Neuron (in vitro differentiated cells): ENCODE data around the gene PTTG1IP2.
"Not testable (repeated sequence)": the region's sequence is repeated elsewhere in the genome, so short reads cannot be mapped to it uniquely, and the experiment has no call there.

Source experiments
- H2AFZ ChIP-seq: one replicate; pipeline ENCODE4 v1.6.1; 2013; ENCODE audit warnings: low read depth, mild to moderate bottlenecking, inconsistent platforms, low read length, moderate library complexity
- H3K27me3 ChIP-seq: one replicate; pipeline ENCODE4 v1.6.1; 2013; ENCODE audit warnings: low read length; ENCODE audit not compliant: insufficient read depth
- H3K36me3 ChIP-seq: one replicate; pipeline ENCODE4 v1.6.1; 2013; ENCODE audit warnings: low read length; ENCODE audit not compliant: insufficient read depth
- H3K4me1 ChIP-seq: one replicate; pipeline ENCODE4 v1.6.1; 2013; ENCODE audit warnings: low read length; ENCODE audit not compliant: insufficient read depth
- H3K4me3 ChIP-seq: 2 replicates; pipeline ENCODE4 v1.5.1; 2013; ENCODE audit warnings: mild to moderate bottlenecking, low read length, moderate library complexity
- H3K9me3 ChIP-seq: one replicate; pipeline ENCODE4 v1.6.1; 2013; ENCODE audit warnings: low read length

Gene PTTG1IP2

GRCh38 chr7:90458104-90458503 lies 11.3 kb upstream of the PTTG1IP2 start:
- H3K27me3 ChIP-seq: no peaks in the 10 kb centered on the region
- no peak overlapping the region for H3K4me3 ChIP-seq
- H3K9me3 ChIP-seq: no peaks in the 10 kb centered on the region
- H3K4me1 ChIP-seq: no peaks in the 10 kb centered on the region
- no peak overlapping the region for H2AFZ ChIP-seq
- H3K36me3 ChIP-seq: no peaks in the 10 kb centered on the region

GRCh38 chr7:90459888-90460287 lies 9.6 kb upstream of the PTTG1IP2 start:
- Histone ChIP-seq H3K36me3 (no peaks in the 10 kb centered on the region), H2AFZ (no peak overlapping the region), H3K4me1 (no peaks in the 10 kb centered on the region), H3K27me3 (no peaks in the 10 kb centered on the region), H3K4me3 (no peak overlapping the region), H3K9me3 (peaks cover 5% of the 10 kb centered on the region)

- Histone ChIP-seq H3K27me3 (no peaks in the 10 kb centered on the region), H3K4me3 (no peak overlapping the region), H3K9me3 (peaks cover 5% of the 10 kb centered on the region), H3K36me3 (no peaks in the 10 kb centered on the region), H2AFZ (no peak overlapping the region), H3K4me1 (no peaks in the 10 kb centered on the region)
These were observed 8.2 kb upstream of the PTTG1IP2 start for GRCh38 chr7:90461219-90461618.

GRCh38 chr7:90463151-90463628 lies 6.2 kb upstream of the PTTG1IP2 start:
- not testable (repeated sequence) for H3K36me3 ChIP-seq, H3K9me3 ChIP-seq, H3K27me3 ChIP-seq, H3K4me1 ChIP-seq, H3K4me3 ChIP-seq, H2AFZ ChIP-seq

GRCh38 chr7:90465816-90466215 lies 3.6 kb upstream of the PTTG1IP2 start:
- Histone ChIP-seq H3K27me3 (no peaks in the 10 kb centered on the region), H3K4me1 (no peaks in the 10 kb centered on the region), H3K9me3 (peaks cover 7% of the 10 kb centered on the region), H3K36me3 (no peaks in the 10 kb centered on the region), H2AFZ (no peak overlapping the region), H3K4me3 (no peak overlapping the region)

GRCh38 chr7:90472805-90473540 lies 3.5 kb downstream of the PTTG1IP2 start:
- Histone ChIP-seq H3K36me3 (no peaks in the 10 kb centered on the region), H3K27me3 (no peaks in the 10 kb centered on the region), H2AFZ (no peak overlapping the region), H3K4me1 (peaks cover 5% of the 10 kb centered on the region), H3K9me3 (peaks cover 2% of the 10 kb centered on the region), H3K4me3 (no peak overlapping the region)

GRCh38 chr7:90473814-90474213 lies 4.4 kb downstream of the PTTG1IP2 start:
- peaks cover 11% of the 10 kb centered on the region for H3K4me1 ChIP-seq
- no peaks in the 10 kb centered on the region for H3K27me3 ChIP-seq
- H2AFZ ChIP-seq: no peak overlapping the region
- peaks cover 2% of the 10 kb centered on the region for H3K9me3 ChIP-seq
- H3K4me3 ChIP-seq: no peak overlapping the region
- no peaks in the 10 kb centered on the region for H3K36me3 ChIP-seq

- H3K4me3 ChIP-seq: no peak overlapping the region
- peaks cover 11% of the 10 kb centered on the region for H3K4me1 ChIP-seq
- no peaks in the 10 kb centered on the region for H3K36me3 ChIP-seq
- H2AFZ ChIP-seq: no peak overlapping the region
- no peaks in the 10 kb centered on the region for H3K27me3 ChIP-seq
- no peaks in the 10 kb centered on the region for H3K9me3 ChIP-seq
These were observed 5.1 kb downstream of the PTTG1IP2 start for GRCh38 chr7:90474284-90475210.

- H3K9me3 ChIP-seq: no peaks in the 10 kb centered on the region
These were observed 13.8 kb downstream of the PTTG1IP2 start for GRCh38 chr7:90483251-90483650.

GRCh38 chr7:90484706-90485105 lies 15.3 kb downstream of the PTTG1IP2 start:
- Histone ChIP-seq H3K4me3 (no peak overlapping the region), H3K27me3 (no peaks in the 10 kb centered on the region), H3K4me1 (no peaks in the 10 kb centered on the region), H2AFZ (no peak overlapping the region), H3K36me3 (no peaks in the 10 kb centered on the region), H3K9me3 (no peaks in the 10 kb centered on the region)

More at GRCh38 chr7:90483251-90483650, 13.8 kb downstream of the PTTG1IP2 start:
- Histone ChIP-seq H3K4me3 (no peak overlapping the region), H2AFZ (no peak overlapping the region), H3K36me3 (no peaks in the 10 kb centered on the region), H3K4me1 (peaks cover 3% of the 10 kb centered on the region), H3K27me3 (no peaks in the 10 kb centered on the region)

GRCh38 chr7:90485734-90486316 lies 16.4 kb downstream of the PTTG1IP2 start:
- Histone ChIP-seq H3K27me3 (no peaks in the 10 kb centered on the region), H3K4me1 (no peaks in the 10 kb centered on the region), H3K4me3 (no peak overlapping the region), H2AFZ (no peak overlapping the region), H3K9me3 (no peaks in the 10 kb centered on the region), H3K36me3 (no peaks in the 10 kb centered on the region)

GRCh38 chr7:90487808-90488207 lies 18.4 kb downstream of the PTTG1IP2 start:
- Histone ChIP-seq H2AFZ (no peak overlapping the region), H3K4me1 (no peaks in the 10 kb centered on the region), H3K9me3 (no peaks in the 10 kb centered on the region), H3K27me3 (no peaks in the 10 kb centered on the region), H3K36me3 (no peaks in the 10 kb centered on the region), H3K4me3 (no peak overlapping the region)

GRCh38 chr7:90488220-90488619 lies 18.8 kb downstream of the PTTG1IP2 start:
- H3K27me3 ChIP-seq: no peaks in the 10 kb centered on the region
- H3K9me3 ChIP-seq: no peaks in the 10 kb centered on the region
- H2AFZ ChIP-seq: no peak overlapping the region
- no peaks in the 10 kb centered on the region for H3K36me3 ChIP-seq
- H3K4me3 ChIP-seq: no peak overlapping the region
- no peaks in the 10 kb centered on the region for H3K4me1 ChIP-seq
